ENCODE data around the gene CCDC134.
A peak's percentile ranks its signal among the peaks of the same experiment; 100 is the strongest.

DNA sequence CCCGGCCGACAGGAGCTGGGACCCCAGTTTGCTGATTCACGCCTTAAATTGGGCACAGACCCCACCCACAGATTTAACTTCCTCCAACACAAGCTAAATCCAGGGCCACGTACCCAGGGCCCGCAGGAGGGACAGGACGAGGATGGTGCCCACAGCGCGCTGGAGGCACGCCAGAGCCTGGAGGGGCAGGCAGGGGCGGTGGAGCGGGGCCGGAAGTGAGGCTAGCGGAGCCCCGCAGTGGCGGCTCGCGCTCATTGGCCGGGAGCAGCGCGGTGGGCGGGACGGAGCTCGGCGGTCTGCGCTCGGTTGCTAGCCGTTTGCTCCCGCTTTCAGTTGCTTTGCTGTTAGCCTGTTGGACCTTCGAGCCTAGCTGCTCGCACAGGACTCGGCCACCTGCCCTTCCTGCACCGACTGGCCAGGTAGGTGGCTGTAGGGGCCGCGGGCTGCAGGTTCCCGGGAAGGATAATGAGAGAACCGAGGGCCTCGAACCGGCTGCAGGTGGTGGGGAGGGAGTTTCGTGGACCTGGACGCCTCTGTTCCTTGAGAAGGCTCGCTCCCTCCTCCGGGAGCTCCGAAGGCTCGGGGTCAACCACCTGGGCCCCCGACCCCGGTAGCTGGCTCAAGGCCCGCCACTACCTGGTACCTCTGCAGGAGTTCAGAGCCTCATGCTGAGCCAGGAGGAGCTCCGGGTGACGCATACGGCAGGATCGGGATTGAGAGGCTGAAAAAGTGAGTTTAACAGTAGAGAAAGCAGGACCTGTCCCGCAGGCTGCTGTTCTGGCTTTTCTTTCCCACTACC is at the start of gene CCDC134:
- TF ChIP-seq POLR2AphosphoS5 (IDR thresholded peaks at IDR 0.05; ENCODE audit: control insufficient read depth, insufficient read depth, low read depth, low read length): peak; percentile 85
- TF ChIP-seq, protein P1, sequence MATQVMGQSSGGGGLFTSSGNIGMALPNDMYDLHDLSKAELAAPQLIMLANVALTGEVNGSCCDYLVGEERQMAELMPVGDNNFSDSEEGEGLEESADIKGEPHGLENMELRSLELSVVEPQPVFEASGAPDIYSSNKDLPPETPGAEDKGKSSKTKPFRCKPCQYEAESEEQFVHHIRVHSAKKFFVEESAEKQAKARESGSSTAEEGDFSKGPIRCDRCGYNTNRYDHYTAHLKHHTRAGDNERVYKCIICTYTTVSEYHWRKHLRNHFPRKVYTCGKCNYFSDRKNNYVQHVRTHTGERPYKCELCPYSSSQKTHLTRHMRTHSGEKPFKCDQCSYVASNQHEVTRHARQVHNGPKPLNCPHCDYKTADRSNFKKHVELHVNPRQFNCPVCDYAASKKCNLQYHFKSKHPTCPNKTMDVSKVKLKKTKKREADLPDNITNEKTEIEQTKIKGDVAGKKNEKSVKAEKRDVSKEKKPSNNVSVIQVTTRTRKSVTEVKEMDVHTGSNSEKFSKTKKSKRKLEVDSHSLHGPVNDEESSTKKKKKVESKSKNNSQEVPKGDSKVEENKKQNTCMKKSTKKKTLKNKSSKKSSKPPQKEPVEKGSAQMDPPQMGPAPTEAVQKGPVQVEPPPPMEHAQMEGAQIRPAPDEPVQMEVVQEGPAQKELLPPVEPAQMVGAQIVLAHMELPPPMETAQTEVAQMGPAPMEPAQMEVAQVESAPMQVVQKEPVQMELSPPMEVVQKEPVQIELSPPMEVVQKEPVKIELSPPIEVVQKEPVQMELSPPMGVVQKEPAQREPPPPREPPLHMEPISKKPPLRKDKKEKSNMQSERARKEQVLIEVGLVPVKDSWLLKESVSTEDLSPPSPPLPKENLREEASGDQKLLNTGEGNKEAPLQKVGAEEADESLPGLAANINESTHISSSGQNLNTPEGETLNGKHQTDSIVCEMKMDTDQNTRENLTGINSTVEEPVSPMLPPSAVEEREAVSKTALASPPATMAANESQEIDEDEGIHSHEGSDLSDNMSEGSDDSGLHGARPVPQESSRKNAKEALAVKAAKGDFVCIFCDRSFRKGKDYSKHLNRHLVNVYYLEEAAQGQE (IDR thresholded peaks at IDR 0.05; ENCODE audit: borderline replicate concordance): no peak
- TF ChIP-seq, protein P1 (CRISPR knock-in tag; IDR thresholded peaks at IDR 0.05; ENCODE audit: low read depth): no peak
- TF ChIP-seq, protein P2, sequence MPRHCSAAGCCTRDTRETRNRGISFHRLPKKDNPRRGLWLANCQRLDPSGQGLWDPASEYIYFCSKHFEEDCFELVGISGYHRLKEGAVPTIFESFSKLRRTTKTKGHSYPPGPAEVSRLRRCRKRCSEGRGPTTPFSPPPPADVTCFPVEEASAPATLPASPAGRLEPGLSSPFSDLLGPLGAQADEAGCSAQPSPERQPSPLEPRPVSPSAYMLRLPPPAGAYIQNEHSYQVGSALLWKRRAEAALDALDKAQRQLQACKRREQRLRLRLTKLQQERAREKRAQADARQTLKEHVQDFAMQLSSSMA (CRISPR knock-in tag; IDR thresholded peaks at IDR 0.05): no peak
- TF ChIP-seq EGR1 (conservative IDR thresholded peaks at IDR 0.05): peak; percentile 36
- peak; percentile 91 for TF ChIP-seq GABPA (tag; conservative IDR thresholded peaks at IDR 0.05; ENCODE audit: low read depth)
- TF ChIP-seq, protein P3, sequence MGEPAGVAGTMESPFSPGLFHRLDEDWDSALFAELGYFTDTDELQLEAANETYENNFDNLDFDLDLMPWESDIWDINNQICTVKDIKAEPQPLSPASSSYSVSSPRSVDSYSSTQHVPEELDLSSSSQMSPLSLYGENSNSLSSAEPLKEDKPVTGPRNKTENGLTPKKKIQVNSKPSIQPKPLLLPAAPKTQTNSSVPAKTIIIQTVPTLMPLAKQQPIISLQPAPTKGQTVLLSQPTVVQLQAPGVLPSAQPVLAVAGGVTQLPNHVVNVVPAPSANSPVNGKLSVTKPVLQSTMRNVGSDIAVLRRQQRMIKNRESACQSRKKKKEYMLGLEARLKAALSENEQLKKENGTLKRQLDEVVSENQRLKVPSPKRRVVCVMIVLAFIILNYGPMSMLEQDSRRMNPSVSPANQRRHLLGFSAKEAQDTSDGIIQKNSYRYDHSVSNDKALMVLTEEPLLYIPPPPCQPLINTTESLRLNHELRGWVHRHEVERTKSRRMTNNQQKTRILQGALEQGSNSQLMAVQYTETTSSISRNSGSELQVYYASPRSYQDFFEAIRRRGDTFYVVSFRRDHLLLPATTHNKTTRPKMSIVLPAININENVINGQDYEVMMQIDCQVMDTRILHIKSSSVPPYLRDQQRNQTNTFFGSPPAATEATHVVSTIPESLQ (CRISPR knock-in tag; IDR thresholded peaks at IDR 0.05): no peak
- TF ChIP-seq HDAC6 (IDR thresholded peaks at IDR 0.05; ENCODE audit: low read depth, low read length): no peak
- no peak for TF ChIP-seq RFX7 (CRISPR knock-in tag; IDR thresholded peaks at IDR 0.05)
- TF ChIP-seq MEF2A (IDR thresholded peaks at IDR 0.05; ENCODE audit: control insufficient read depth, low read depth, low read length): no peak
- TF ChIP-seq SRSF9 (IDR thresholded peaks at IDR 0.05; ENCODE audit: borderline replicate concordance, low read depth, low read length): no peak
- TF ChIP-seq, protein P4, sequence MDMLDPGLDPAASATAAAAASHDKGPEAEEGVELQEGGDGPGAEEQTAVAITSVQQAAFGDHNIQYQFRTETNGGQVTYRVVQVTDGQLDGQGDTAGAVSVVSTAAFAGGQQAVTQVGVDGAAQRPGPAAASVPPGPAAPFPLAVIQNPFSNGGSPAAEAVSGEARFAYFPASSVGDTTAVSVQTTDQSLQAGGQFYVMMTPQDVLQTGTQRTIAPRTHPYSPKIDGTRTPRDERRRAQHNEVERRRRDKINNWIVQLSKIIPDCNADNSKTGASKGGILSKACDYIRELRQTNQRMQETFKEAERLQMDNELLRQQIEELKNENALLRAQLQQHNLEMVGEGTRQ (CRISPR knock-in tag; IDR thresholded peaks at IDR 0.05): no peak
- TF ChIP-seq ETV6 (IDR thresholded peaks at IDR 0.05; ENCODE audit: borderline replicate concordance in 1 of 2, low read depth in 2 of 2, low read length in 1 of 2): no peak
- no peak for TF ChIP-seq ETV6 (CRISPR knock-in tag; IDR thresholded peaks at IDR 0.05; ENCODE audit: borderline replicate concordance)
- TF ChIP-seq FOXK2 (conservative IDR thresholded peaks at IDR 0.05 in 1 of 2, IDR thresholded peaks at IDR 0.05 in 1 of 2; ENCODE audit: low read depth in 2 of 2): no peak

All from K562 (cell line).